PC-3 (cell line): ENCODE data around the gene SLC38A11. TPM values are rescaled to one million over a fixed set of nuclear protein-coding genes. Genes with fewer than 3 reads are reported as not detected.

Source experiments
- ATAC-seq: fragments of 200-7000 bp; cut with Tn5 transposase; 2 replicates; pipeline ENCODE4 v1.9.1; 2020; ENCODE audit warnings: mild to moderate bottlenecking, moderate library complexity
- BruUV-seq: library from RNA; stranded (reverse); fragments of 400-500 nt; replicated peaks from 2 replicates; lab custom pipeline; 2021; lab: Mats Ljungman, UMichigan
- CTCF ChIA-PET: fragments of 300-600 bp; sonication (Branson Sonifier 250); formaldehyde crosslinking; loops from one replicate; lab custom pipeline; 2022; ENCODE audit warnings: antibody characterized with exemption; lab: Charles Lee
- POLR2A ChIA-PET: fragments of 300-600 bp; sonication (Branson Sonifier 250); formaldehyde crosslinking; loops from one replicate; lab custom pipeline; 2022; ENCODE audit warnings: antibody characterized with exemption; ENCODE audit not compliant: unreplicated experiment; lab: Charles Lee
- DNase-seq: peaks from one replicate; pipeline ENCODE4 v3.0.0-alpha.2; 2015
- H2AFZ ChIP-seq: fragments of 300-600 bp; sonication (generic); 2 replicates; pipeline ENCODE4 v1.6.0; 2016; ENCODE audit warnings: antibody characterized with exemption, low read length
- H3F3A ChIP-seq: fragments of 300-600 bp; sonication (generic); one replicate; pipeline ENCODE4 v1.6.0; 2017; ENCODE audit warnings: antibody characterized with exemption, low read length, control low read depth, mild to moderate bottlenecking; ENCODE audit not compliant: unreplicated experiment
- H3K27ac ChIP-seq: fragments of 300-600 bp; sonication (generic); 2 replicates; pipeline ENCODE4 v1.5.1; 2016; ENCODE audit warnings: mild to moderate bottlenecking, low read length
- H3K27me3 ChIP-seq: fragments of 300-600 bp; sonication (generic); 2 replicates; pipeline ENCODE4 v1.6.1; 2016; ENCODE audit warnings: low read length, mixed read lengths
- H3K36me3 ChIP-seq: fragments of 300-600 bp; sonication (generic); 2 replicates; pipeline ENCODE4 v1.6.1; 2016; ENCODE audit warnings: low read depth, mixed run types, low read length, mixed read lengths
- H3K4me1 ChIP-seq: fragments of 300-600 bp; sonication (generic); 2 replicates; pipeline ENCODE4 v1.5.1; 2016; ENCODE audit warnings: low read length; ENCODE audit not compliant: insufficient read depth
- H3K4me2 ChIP-seq: fragments of 300-600 bp; sonication (generic); 2 replicates; pipeline ENCODE4 v1.6.0; 2016; ENCODE audit warnings: low read length
- H3K4me3 ChIP-seq: fragments of 300-600 bp; sonication (generic); 2 replicates; pipeline ENCODE4 v1.5.1; 2016; ENCODE audit warnings: mild to moderate bottlenecking, low read length, mixed read lengths
- H3K79me2 ChIP-seq: fragments of 300-600 bp; sonication (generic); 2 replicates; pipeline ENCODE4 v1.6.1; 2017; ENCODE audit warnings: low read length, mixed read lengths
- H3K9ac ChIP-seq: fragments of 300-600 bp; sonication (generic); 2 replicates; pipeline ENCODE4 v1.6.0; 2016; ENCODE audit warnings: mild to moderate bottlenecking, low read length
- H3K9me2 ChIP-seq: fragments of 300-600 bp; sonication (generic); replicated peaks from 2 replicates; pipeline ENCODE4 v1.6.1; 2016; ENCODE audit warnings: mixed run types, low read length, mixed read lengths
- H3K9me3 ChIP-seq: fragments of 300-600 bp; sonication (generic); 2 replicates; pipeline ENCODE4 v1.6.1; 2016; ENCODE audit warnings: low read length, mixed read lengths
- H4K20me1 ChIP-seq: fragments of 300-600 bp; sonication (generic); 2 replicates; pipeline ENCODE4 v1.6.1; 2016; ENCODE audit warnings: low read length, mixed read lengths
- EZH2 ChIP-seq: fragments of 300-600 bp; sonication (generic); IDR thresholded peaks from one replicate; pipeline ENCODE4 v1.6.1; 2017; ENCODE audit warnings: antibody characterized with exemption, mild to moderate bottlenecking, low read length; ENCODE audit not compliant: unreplicated experiment
- EZH2phosphoT487 ChIP-seq: fragments of 300-600 bp; sonication (generic); IDR thresholded peaks from 2 replicates; pipeline ENCODE4 v1.6.1; 2018; ENCODE audit warnings: mild to moderate bottlenecking, antibody characterized with exemption, low read length, borderline replicate concordance
- intact Hi-C: fragments of 100-400 bp; cut with micrococcal nuclease; formaldehyde crosslinking; loops from 2 replicates; pipeline ENCODE4 v1.9.0; 2023
- total RNA-seq: library from RNA; depleted of rRNA; stranded (reverse); fragments of >200 nt; gene quantifications from 2 replicates; pipeline ENCODE4 v1.2.3, GENCODE V29; 2014
- TF ChIP-seq, protein P1 (sequence below): fragments of 300-600 bp; sonication (generic); conservative IDR thresholded peaks from 2 replicates; pipeline ENCODE4 v1.5.1; 2017; ENCODE audit warnings: antibody characterized with exemption, low read depth, mild to moderate bottlenecking, low read length

SLC38A11 gene
- total RNA-seq, 1 experiment from 2014 or later, result 0.36 TPM

- intact Hi-C loops, result no loop called here
- no peak overlapping the region for H3K4me3 ChIP-seq
- BruUV-seq, result no TSS peak
Measured at GRCh38 chr2:164877927-164878326, 77.4 kb downstream of the SLC38A11 start.

DNA sequence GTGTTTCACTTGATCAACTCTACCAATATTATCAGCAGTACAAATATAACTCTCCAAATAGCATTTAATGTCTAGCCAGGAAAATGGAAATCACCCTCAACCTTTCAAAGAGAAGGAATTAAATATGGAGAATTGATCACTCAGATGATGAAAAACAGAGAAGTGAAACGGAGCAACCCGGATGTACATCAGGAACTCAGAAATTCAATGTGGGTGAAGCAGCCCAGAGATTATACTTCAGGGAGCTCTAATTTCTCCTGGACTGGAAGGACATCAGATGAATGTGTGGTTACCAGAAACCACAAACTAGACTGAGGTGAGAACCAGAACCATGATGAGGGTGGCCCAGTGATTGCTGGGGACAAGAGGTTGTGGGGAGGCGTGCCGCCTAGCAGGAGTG is 78.2 kb downstream of the SLC38A11 start:
- POLR2A ChIA-PET, result no interaction called here
- ATAC-seq (no peak), DNase-seq (no peak)
- no TSS peak for BruUV-seq
- Histone ChIP-seq H2AFZ (no peak overlapping the region), H3K9me3 (no peaks in the 10 kb centered on the region), H3K79me2 (no peaks in the 10 kb centered on the region), H3K27me3 (no peaks in the 10 kb centered on the region), H3K27ac (no peak overlapping the region), H3K4me3 (no peak overlapping the region), H3K36me3 (no peaks in the 10 kb centered on the region), H3F3A (no peaks in the 10 kb centered on the region), H4K20me1 (no peaks in the 10 kb centered on the region), H3K9ac (no peak overlapping the region), H3K4me1 (0 out of 2 replicates have a peak, but pooled peaks cover 8% of the 10 kb centered on the region), H3K4me2 (no peak overlapping the region), H3K9me2 (no peaks in the 10 kb centered on the region; the same call in 1 of the 2 replicates)
- intact Hi-C loops, result no loop called here
- no peak for TF ChIP-seq EZH2
- CTCF ChIA-PET, result no interaction called here

More at GRCh38 chr2:164877927-164878326, 77.4 kb downstream of the SLC38A11 start:
- Histone ChIP-seq H3K27me3 (no peaks in the 10 kb centered on the region), H3K4me1 (0 out of 2 replicates have a peak, but pooled peaks cover 7% of the 10 kb centered on the region), H3K79me2 (no peaks in the 10 kb centered on the region), H3K27ac (no peak overlapping the region), H2AFZ (no peak overlapping the region), H3F3A (no peaks in the 10 kb centered on the region), H3K4me2 (no peak overlapping the region), H3K36me3 (no peaks in the 10 kb centered on the region), H3K9me3 (no peaks in the 10 kb centered on the region), H4K20me1 (no peaks in the 10 kb centered on the region), H3K9ac (no peak overlapping the region), H3K9me2 (no peaks in the 10 kb centered on the region; the same call in 1 of the 2 replicates)
- ChIA-PET CTCF (no interaction called here), POLR2A (no interaction called here)
- ATAC-seq (no peak), DNase-seq (no peak)
- TF ChIP-seq EZH2, result no peak
- TF ChIP-seq, protein P1, sequence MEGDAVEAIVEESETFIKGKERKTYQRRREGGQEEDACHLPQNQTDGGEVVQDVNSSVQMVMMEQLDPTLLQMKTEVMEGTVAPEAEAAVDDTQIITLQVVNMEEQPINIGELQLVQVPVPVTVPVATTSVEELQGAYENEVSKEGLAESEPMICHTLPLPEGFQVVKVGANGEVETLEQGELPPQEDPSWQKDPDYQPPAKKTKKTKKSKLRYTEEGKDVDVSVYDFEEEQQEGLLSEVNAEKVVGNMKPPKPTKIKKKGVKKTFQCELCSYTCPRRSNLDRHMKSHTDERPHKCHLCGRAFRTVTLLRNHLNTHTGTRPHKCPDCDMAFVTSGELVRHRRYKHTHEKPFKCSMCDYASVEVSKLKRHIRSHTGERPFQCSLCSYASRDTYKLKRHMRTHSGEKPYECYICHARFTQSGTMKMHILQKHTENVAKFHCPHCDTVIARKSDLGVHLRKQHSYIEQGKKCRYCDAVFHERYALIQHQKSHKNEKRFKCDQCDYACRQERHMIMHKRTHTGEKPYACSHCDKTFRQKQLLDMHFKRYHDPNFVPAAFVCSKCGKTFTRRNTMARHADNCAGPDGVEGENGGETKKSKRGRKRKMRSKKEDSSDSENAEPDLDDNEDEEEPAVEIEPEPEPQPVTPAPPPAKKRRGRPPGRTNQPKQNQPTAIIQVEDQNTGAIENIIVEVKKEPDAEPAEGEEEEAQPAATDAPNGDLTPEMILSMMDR, result no peak
- TF ChIP-seq EZH2phosphoT487, result no peak

- no peaks in the 10 kb centered on the region for H3K9me2 ChIP-seq
- POLR2A ChIA-PET, result no interaction called here
- no peak for DNase-seq
- H3K27ac ChIP-seq, result no peak overlapping the region
- no peaks in the 10 kb centered on the region for H3K36me3 ChIP-seq
- no TSS peak for BruUV-seq
- TF ChIP-seq EZH2phosphoT487 (no peak), EZH2 (no peak)
- TF ChIP-seq, protein P1, result no peak
- H3F3A ChIP-seq, result no peaks in the 10 kb centered on the region
- intact Hi-C loops, result no loop called here
- no peak for ATAC-seq
- no peak overlapping the region for H3K4me2 ChIP-seq
- no peak overlapping the region for H3K9ac ChIP-seq
- H4K20me1 ChIP-seq, result no peaks in the 10 kb centered on the region
- CTCF ChIA-PET, result no interaction called here
- H3K9me3 ChIP-seq, result no peaks in the 10 kb centered on the region
- H3K4me1 ChIP-seq, result 0 out of 2 replicates have a peak, but pooled peaks cover 8% of the 10 kb centered on the region
- no peaks in the 10 kb centered on the region for H3K79me2 ChIP-seq
- no peak overlapping the region for H2AFZ ChIP-seq
- H3K4me3 ChIP-seq, result no peak overlapping the region
- no peaks in the 10 kb centered on the region for H3K27me3 ChIP-seq
Measured at GRCh38 chr2:164875334-164876205, 79.8 kb downstream of the SLC38A11 start.
